ENCODE results near the gene PPTC7.
"Not testable (repeated sequence)": the region's sequence is repeated elsewhere in the genome, so short reads cannot be mapped to it uniquely, and the experiment has no call there.

The PPTC7 gene

DNA sequence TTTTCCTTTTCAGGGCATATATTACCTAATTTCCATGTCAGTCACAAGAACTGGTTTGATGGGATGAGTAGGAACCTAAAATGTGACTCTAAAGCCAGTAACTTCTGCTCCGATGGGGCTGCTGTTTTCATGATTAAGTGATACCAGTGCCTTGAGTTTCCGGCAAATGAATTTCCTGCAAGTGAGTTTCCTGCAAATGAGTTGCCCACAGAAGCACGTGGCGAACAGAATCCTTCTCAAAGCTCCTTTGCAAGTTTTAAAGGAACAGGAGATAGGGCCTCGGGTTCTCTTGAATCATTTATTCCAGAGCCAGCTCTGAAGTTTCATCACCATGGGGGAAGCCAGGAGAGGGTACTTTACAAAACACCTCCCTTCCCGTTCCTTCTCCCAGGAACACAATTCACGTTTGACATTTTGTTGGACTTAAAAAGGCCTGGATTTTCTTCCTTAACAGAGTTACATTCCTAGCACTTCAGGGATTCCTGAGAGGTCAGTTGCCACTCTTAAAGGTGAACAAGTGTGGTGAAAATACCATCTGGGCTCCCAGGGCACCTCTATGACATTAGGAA is 2.2 kb upstream of the PPTC7 start:
- no peak for DNase-seq (ENCODE audit: low read depth)

DNA sequence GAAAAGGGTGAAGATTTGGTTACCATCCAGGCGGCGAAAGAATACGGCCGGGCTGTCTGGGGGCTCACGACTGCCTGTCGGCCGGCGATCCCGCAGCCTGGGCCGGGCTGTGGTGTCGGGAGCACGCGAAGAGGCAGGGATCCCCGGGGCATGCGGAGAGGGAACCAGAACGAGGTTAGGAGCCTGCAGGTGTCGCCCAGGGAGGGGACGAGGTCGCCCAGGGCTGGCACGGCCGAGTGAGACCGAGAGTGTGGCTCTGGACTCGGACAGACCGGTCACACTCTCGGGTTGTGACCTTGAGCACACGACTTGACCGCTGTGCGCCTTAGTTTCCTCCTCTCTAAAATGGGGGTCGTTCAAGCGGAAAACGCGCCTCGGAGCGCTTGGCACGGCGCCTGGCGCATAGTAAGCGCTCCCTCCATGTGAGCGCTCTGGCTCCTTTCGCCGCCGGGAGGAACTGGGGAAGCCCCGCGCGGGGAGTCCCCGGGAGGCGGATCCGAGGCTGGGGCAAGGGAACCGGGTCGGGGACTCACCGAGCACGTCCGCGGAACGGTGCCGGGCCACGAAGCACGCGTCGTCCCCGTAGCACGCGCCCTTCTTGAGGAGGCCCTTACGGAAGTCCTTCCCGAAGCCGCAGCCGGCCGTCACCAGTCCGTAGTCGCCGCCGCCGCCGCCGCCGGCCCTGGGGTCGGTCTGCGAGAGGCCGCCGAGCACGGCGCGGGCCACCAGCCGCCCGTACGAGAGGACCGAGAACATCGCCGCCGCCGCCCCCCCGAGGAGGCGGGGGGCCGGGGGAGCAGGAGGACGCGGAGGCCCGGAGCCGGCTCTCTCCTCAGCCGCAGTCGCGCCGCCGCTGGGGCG is 612 bp downstream of the PPTC7 start:
- peak; percentile 65 for DNase-seq (ENCODE audit: low read depth)

DNA sequence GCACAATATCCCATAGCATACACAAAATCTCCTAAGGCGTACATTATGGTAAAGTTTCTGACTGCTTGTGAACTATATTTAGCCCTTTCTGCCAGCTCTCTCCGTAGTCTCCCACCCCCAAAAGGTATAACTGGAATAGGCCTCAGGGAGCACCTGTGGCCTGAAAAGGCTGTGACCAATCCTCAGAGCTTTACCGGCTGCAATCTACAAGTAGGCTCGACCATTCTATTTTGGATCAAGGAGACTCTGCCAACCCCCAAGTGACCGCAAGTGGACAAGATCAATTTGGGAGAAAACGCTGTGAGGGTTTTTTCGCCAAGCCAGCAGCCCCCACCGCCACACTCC is 1.2 kb downstream of the PPTC7 start:
- DNase-seq (ENCODE audit: low read depth): no peak

DNA sequence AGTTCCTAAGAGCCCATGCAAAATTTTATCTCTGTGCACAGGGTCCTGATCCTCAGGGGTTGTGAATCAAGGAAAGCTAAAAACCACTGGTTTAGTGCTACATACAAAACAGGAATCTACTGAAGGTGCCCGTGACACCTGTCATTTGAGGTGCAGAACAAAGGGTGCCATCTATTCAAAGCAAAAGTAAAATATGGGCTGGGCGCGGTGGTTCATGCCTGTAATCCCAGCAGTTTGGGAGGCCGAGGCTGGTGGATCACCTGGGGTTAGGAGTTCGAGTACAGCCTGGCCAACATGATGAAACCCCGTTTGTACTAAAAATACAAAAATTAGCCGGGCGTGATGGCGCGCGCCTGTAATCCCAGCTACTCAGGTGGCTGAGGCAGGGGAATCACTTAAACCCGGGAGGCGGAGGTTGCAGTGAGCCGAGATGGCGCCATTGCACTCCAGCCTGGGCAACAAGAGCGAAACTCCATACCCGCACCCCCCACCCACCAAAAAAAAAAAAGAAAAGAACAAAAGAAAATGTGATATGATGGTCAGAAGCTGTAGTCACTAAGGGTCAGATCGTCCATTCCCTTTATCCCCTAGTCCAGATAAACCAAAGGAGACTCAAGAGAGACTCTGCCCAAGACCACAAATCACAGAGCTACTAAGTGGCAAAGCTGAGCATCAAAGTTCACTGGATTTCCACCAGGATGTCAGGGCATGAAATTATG is 3.4 kb downstream of the PPTC7 start:
- no peak for DNase-seq (ENCODE audit: low read depth)

DNA sequence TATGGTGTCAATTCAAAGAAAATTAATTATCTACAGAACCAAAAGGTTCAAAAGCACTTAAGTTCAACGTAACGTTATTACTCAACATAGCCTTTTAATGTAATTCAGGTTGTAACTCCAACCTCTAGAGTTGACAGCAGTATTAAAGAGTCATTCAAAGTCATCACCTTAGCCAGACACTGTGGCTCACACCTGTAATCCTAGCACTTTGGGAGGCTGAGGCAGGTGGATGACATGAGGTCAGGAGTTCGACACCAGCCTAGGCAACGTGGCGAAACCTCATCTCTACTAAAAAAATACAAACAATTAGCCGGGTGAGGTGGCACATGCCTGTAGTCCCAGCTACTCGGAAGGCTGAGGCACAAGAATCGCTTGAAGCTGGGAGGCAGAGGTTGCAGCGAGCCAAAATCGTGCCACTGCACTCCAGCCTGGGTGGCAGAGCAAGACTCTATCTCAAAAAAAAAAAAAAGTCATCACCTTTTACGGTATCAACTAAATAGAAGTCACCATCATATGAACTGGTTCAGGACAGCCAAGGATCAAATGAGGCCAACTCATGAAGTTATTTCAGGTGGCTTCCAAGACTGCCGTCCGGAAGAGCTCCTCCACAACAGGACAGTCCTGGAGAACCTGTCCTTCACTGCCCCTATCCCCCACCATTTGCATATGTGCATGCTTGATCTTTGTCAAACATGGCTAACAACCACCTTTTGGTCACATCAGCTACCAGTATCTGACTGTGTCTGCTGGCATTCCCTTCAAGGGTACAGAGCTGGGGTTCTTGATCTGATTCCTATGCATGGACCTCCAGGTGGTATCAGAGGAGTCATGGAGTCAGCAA is 4.2 kb downstream of the PPTC7 start:
- no peak for DNase-seq (ENCODE audit: low read depth)

DNA sequence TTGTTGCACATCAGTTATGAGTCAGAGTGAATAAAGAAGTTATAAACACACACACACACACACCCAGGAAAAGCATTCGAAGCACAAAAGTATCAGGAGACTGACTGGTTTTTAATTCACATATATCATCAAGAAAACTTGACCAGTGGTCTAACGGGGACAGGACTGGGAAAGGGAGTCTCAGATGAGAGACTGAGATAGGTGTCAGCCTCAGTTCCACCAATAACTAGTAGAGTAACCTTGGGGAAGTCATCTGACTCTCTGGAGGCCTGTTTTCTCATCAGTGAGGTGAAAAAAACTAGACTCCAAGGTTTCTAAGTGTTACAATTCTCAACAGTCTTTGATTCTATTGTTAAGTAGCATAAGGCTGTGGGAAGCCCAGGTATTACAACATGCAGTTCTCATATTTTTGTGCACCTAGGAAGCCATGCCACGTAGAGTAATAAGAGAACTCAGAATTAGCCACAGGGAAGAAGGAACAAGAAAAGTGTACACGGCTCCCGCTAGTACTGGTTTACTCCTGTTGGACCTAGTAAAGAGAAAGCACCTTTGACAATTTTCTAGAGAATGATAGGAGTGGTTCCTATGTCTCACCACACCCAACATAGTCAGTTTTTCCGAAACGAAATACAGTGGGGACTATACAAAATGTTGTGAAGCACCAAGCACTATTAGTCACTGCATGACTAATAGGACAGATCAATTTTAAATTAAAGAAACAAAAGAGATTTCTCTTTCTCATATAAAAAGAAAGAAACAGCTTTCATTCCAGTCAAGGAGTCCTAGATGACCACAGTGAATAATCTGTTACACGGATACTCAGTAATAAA is 5.0 kb downstream of the PPTC7 start:
- DNase-seq (ENCODE audit: low read depth): no peak

DNA sequence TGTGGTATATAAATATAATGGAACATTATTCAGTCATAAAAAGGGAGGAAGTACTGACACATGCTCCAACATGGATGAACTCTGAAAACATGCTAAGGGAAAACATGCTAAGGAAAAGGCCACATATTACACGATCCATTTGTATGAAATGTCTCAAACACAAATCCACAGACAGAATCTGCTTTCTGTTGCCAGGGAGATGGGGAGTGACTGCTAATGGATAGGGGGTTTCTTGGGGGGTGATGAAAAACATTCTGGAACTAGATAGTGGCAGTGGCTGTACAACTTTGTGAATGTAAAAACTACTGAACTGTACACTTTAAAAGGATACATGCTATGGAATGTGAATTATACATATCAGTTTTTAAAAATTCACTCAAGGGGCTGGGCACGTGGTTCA is 6.6 kb downstream of the PPTC7 start:
- DNase-seq (ENCODE audit: low read depth): no peak

DNA sequence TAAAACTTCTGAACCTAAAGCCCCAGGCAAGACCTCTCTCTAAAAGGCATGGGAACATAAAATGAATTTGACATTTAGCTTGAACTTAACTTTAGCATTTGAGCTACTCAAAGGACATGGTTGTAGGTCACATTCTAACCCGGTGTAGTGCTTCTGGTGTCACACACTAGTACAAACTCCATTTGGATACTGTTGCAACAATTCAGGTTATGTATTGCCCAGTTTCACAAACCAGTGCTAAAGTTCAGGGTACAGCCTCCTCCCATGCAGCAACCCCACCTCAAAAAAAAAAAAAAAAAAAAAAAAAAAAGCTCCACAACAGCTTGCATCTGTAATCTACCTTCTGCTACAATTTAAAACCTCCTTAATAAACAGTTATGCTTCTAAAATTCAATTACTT is 7.8 kb downstream of the PPTC7 start:
- no peak for DNase-seq (ENCODE audit: low read depth)

DNA sequence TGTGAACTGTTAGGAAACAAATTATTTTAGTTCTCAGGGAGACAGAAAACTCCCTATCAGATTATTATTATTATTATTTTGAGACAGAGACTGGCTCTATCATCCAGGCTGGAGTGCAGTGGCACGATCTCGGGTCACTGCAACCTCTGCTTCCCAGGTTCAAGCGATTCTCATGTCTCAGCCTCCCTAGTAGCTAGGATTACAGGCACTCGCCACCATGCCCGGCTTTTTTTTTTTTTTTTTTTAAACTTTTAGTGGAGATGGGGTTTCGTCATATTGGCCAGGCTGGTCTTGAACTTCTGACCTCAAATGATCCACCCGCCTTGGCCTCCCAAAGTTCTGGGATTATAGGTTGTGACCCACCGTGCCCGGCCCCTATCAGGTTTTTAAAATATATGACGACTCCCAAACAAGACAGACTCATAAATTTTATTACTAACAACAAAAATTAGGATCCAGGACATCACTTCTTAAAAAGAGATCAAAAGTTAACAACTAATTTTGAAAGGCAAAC is 8.3 kb downstream of the PPTC7 start:
- not testable (repeated sequence) for DNase-seq (ENCODE audit: low read depth)

DNA sequence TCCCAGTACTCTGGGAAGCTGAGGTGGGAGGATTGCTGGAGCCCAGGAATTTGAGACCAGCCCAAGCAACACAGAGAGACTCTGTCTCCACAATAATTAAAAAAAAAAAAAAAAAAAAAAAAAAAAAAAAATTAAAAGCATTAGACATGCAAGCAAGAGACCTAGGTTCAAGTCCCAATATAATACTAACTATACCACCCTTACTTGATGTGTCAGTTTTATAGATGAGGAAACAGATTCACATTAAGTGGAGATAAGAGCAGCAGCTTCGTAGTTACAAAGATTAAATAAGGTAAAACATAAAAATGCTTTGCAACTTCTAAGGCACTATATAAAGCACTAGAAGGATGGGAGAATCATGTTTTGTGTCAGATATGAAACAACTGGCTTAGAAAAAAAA is 9.1 kb downstream of the PPTC7 start:
- DNase-seq (ENCODE audit: low read depth): no peak

DNA sequence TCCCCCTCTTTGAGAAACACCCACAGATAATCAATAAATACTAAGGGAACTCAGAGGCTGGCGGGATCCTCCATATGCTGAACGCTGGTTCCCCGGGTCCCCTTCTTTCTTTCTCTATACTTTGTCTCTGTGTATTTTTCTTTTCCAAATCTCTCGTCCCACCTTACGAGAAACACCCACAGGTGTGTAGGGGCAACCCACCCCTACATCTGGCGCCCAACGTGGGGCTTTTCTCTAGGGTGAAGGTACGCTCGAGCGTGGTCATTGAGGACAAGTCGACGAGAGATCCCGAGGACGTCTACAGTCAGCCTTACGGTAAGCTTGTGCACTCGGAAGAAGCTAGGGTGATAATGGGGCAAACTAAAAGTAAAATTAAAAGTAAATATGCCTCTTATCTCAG is 12.3 kb downstream of the PPTC7 start:
- DNase-seq (ENCODE audit: low read depth): not testable (repeated sequence)

DNA sequence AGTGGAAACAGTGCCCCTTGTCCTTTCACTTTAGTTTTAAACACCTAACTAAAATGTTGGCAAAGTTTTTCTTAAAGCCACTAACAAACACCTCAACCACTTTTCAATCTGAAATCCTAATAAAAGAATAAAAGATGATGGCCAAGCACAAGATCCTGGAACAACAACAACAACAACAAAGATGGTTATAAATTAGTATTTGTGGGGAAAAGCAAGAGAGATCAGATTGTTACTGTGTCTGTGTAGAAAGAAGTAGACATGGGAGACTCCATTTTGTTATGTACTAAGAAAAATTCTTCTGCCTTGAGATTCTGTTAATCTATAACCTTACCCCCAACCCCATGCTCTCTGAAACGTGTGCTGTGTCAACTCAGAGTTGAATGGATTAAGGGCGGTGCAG is 13.3 kb downstream of the PPTC7 start:
- DNase-seq (ENCODE audit: low read depth): not testable (repeated sequence)

DNA sequence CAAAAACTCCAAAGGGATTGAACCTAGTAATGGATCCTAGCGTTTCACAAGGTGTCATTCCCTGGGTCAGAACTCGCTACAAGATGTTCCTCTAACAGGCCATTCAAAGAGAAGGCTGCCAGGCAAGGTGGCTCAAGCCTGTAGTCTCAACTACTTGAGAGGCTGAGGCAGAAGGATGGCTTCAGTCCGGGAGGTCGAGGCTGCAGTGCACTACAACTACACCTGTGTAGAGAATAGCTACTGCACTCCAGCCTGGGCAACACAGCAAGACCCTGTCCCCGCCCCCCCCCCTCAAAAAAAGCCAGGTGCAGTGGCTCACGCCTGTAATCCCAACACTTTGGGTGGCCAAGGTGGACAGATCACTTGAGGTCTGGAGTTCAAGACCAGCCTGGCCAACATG is 14.4 kb downstream of the PPTC7 start:
- no peak for DNase-seq (ENCODE audit: low read depth)

DNA sequence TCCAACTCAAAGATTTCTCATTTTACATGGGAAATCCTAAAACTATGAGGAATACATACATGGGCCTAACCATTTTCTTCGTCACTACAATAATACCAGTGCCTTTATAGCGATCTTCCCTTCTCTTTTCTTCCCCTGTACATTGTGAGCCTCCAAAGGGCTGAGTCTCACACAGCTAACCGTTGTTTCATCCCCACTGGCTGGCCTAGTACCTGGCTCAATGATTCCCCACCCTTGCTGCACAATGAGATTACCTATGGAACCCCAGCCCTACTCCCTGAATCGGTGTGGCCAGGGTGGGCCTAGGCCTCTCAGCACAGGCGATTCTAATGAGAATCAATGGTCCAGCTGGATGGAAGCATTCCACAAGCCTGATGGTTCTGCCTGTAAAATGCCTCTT is 16.1 kb downstream of the PPTC7 start:
- DNase-seq (ENCODE audit: low read depth): no peak

DNA sequence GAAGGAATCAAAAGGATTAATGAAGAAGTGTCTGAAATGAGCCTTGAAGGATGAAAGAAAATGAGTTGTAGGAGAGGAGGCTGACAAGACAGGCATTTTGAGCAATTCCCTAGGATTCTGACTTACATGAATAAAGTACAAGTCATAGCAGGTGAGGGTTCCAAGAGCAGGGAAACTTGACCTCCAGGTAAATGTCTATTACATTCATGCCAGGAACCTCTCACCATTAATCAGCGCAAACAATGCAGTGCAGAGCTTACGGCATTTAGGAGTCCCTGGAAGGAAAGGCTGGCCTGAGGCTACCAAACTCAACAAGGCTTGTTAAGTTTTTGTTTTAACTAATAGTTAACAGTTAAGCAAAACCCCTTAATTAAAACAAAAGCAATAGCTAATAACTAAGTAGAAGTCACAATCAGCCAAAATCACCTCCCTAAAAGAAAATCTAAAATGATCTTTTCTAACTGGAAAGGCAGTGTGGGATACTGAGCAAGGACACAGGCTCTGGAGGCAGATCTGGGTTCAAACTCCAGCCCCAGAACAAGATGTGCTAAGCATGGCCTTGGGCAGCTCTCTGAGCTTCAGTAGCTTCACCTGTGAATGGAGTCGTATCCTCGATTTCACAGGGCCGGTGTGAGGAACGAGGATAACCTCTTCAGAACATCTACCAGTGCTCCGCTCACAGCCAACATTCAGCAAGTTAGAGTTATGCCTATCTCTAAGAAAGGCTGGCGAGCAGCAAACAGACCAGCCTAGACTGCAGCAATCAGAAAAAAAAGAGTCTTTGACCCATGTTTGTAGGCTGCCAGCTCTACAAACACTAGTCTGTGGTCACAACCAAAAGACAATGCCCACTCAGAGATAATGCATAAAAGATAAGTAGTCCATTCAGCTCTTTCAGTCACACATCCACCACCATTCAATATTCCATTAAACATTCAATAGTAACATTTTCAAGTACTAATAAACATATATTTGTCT is 16.9 kb downstream of the PPTC7 start:
- DNase-seq (ENCODE audit: low read depth): no peak

DNA sequence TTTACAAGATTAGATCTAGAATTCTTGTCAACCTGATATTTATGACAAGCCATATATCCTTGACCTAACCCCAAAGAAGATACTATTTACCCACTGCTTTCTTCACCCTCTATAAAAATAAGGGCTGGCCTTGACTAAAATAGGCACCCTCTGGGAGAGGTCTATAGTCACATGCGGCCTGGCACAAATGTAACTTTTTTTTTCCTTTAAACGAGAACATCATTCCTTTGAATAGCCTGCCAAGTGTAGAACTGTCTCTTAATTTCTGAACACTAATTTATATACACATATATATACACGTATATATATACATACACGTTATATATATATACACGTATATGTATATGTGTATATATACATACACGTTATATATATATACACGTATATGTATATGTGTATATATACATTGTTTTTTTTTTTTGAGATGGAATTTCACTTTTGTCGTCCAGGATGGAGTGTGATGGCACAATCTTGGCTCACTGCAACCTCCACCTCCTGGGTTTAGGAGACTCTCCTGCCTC is 18.6 kb downstream of the PPTC7 start:
- DNase-seq (ENCODE audit: low read depth): no peak

DNA sequence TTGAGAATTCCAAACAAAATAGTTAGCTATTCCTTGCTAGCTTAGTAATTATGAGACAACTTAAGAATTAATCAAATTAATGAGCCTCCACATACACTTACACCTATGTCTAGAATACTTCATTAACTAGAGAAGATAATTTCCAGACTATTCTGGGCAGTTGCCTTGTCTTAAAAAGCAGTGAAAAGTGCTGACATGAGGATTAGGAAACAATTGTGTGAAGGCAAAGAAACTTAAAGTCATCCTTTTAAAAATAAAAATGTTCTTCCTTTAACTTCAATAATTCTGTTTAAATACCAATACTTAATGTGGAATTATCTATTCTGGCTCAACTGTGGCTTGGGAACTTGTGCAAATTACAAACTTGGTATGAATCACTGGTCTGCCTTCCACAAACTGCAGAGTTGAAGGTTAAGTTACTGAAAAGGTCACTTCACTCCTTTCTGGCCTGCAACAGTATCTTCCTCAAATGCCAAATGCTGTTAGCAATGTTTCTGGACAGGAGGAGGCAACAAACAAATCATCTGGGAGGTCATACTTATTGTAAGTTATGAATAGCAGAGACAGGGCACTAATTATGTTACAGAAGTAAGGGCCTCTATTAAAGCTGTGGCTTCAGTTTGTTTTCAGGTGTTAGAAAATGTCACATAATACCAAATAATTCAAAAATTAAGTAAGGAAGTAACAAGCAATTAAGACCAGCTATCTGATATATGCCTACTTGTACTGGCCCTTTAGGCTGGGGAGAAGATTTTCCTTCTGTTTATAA is 19.2 kb downstream of the PPTC7 start:
- DNase-seq (ENCODE audit: low read depth): no peak

DNA sequence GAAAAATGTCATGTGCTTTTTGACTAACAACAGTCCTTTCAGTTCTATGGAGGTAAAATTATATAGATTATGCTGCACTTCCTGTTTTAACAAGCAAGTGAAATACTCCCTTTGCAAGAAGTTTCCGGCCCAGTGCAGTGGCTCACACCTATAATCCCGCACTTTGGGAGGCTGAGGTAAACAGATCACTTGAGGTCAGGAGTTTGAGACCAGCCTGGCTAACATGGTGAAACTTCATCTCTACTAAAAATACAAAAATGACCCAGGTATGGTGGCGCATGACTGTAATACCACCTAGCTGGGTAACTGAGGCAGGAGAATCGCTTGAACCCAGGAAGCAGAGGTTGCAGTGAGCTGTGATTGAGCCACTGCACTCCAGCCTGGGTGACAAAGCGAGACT is 20.7 kb downstream of the PPTC7 start:
- DNase-seq (ENCODE audit: low read depth): not testable (repeated sequence)
